Ovary (tissue), 9 donors: ENCODE data around the gene STAMBPL1. TPM values are rescaled to one million over a fixed set of nuclear protein-coding genes. Genes with fewer than 3 reads are reported as not detected.
A peak's percentile ranks its signal among the peaks of the same experiment; 100 is the strongest.

Experiments used
- DNase-seq, 5 donors: peaks; one replicate each; pipeline ENCODE4 v3.0.0-alpha.2; 2019 to 2020
- H3K27ac ChIP-seq, 2 donors: fragments of 200-600 bp; one replicate each; pipeline versions ENCODE4 v1.5.1 to v1.8.0; 2019 to 2022
- H3K27me3 ChIP-seq: fragments of 200-600 bp; one replicate; pipeline ENCODE4 v1.8.0; 2022
- H3K36me3 ChIP-seq: fragments of 200-600 bp; sonication (generic); one replicate; pipeline ENCODE4 v1.5.1; 2019
- H3K4me1 ChIP-seq: one replicate; pipeline ENCODE4 v1.8.1; 2013; ENCODE audit warnings: mild to moderate bottlenecking, moderate library complexity; ENCODE audit not compliant: insufficient read depth
- H3K4me3 ChIP-seq: fragments of 200-600 bp; sonication (generic); one replicate; pipeline ENCODE4 v1.5.1; 2017
- H3K9me3 ChIP-seq, 2 donors: fragments of 200-600 bp in 1 of 2; sonication (generic) in 1 of 2; one replicate each; pipeline versions ENCODE4 v1.5.1 to v1.8.1; 2013 to 2019; ENCODE audit warnings: mild to moderate bottlenecking in 1 of 2, moderate library complexity in 1 of 2
- CTCF ChIP-seq, 3 donors: fragments of 450-650 bp in 2 of 3; fragments of 200-600 bp in 1 of 3; IDR thresholded peaks; one replicate each; pipeline versions ENCODE4 v1.5.1 to v1.8.0; 2016 to 2022; ENCODE audit warnings: antibody characterized with exemption in 3 of 3, mild to moderate bottlenecking in 1 of 3
- EP300 ChIP-seq: sonication (generic); formaldehyde crosslinking; IDR thresholded peaks from one replicate; pipeline ENCODE4 v1.6.1; 2017; ENCODE audit warnings: antibody characterized with exemption
- POLR2A ChIP-seq: fragments of 450-650 bp; IDR thresholded peaks from one replicate; pipeline ENCODE4 v1.6.1; 2017; ENCODE audit warnings: antibody characterized with exemption, mild to moderate bottlenecking, moderate library complexity
- WGBS, 3 donors: extraction: QIAGEN DNeasy Blood & Tissue Kit in 1 of 3; methylation state at CpG; one replicate each; pipeline versions ENCODE4 v1.1.5 to v1.1.7; 2013 to 2017; 5-methylcytosine and 5-hydroxymethylcytosine counted together
- intact Hi-C, 4 donors: fragments of 100-400 bp; cut with DNase I; formaldehyde crosslinking; loops; one replicate each; pipeline versions ENCODE4 v1.11.0 to v1.15.1; 2022 to 2023
- polyA plus RNA-seq, 2 donors: library from polyadenylated mRNA; stranded (reverse); fragments of 200-250 nt in 1 of 2; fragments of 350-450 nt in 1 of 2; fragmentation: Illumina TruSeq in 1 of 2; extraction: RNeasy Lipid Tissue Mini Kit (QIAGEN cat#74804) in 1 of 2; gene quantifications; one replicate each; pipeline ENCODE4 v1.2.3, GENCODE V29; 2013 to 2014
- total RNA-seq, 7 donors: library from RNA; depleted of rRNA in 2 of 7; stranded (reverse); fragments of >200 nt in 2 of 7; fragmentation: NEBNext Ultra II Directional in 3 of 7; extraction: Animal tissue kit (Norgen Biotek cat#: 25700) in 3 of 7; gene quantifications; one replicate each; pipeline versions ENCODE4 v1.1.0 to v1.2.4, GENCODE V29; 2016 to 2023
- donor health status: DM: no; HTN: no; CAD: no; lungs with moderate emphysema.
- donor health status: DM: no; HTN: no; CAD: no.
- donor health status: Bipolar disorder and iron deficiency.
- donor health status: DM: yes; HTN: yes; CAD: no.
- donor health status: DM: no; HTN: no; CAD: no.
- donor health status: DM: yes; HTN: yes; CAD: no.

Gene STAMBPL1
- total and polyA plus RNA-seq, 9 donors = 7.9 to 39.6 (median 14.4) TPM

GRCh38 chr10:88883448-88883809, 3.4 kb downstream of the STAMBPL1 start:
- Histone ChIP-seq H3K4me1 (peaks cover 11% of the 10 kb centered on the region), H3K4me3 (no peak overlapping the region), H3K27me3 (no peaks in the 10 kb centered on the region), H3K9me3 (no peaks in the 10 kb centered on the region), H3K27ac (peak overlapping the region in 1 of 2 donors; percentile 93), H3K36me3 (no peaks in the 10 kb centered on the region)
- WGBS, 3 donors = 52 to 65% (median 53%) methylated on average over 2 of the region's 2 CpGs
- intact Hi-C loops = loop anchor here in 3 of 4 donors (5.0 kb wide), 3 partner anchors 39 to 49 kb away; no protein-coding TSS in a partner anchor
- TF ChIP-seq POLR2A = no peak
- TF ChIP-seq EP300 = no peak
- no peak for TF ChIP-seq CTCF (IDR thresholded peaks at IDR 0.05)
- DNase-seq = no peak

- Histone ChIP-seq H3K36me3 (no peaks in the 10 kb centered on the region), H3K4me3 (no peak overlapping the region), H3K9me3 (no peaks in the 10 kb centered on the region), H3K4me1 (peaks cover 11% of the 10 kb centered on the region), H3K27me3 (no peaks in the 10 kb centered on the region), H3K27ac (no peak overlapping the region)
- no peak for DNase-seq
- intact Hi-C loops = no loop called here
- TF ChIP-seq POLR2A = no peak
- TF ChIP-seq CTCF (IDR thresholded peaks at IDR 0.05) = no peak
- TF ChIP-seq EP300 = no peak
Measured at GRCh38 chr10:88886557-88886956, 6.5 kb downstream of the STAMBPL1 start.

- no peak for TF ChIP-seq POLR2A
- TF ChIP-seq CTCF (IDR thresholded peaks at IDR 0.05) = no peak
- no peaks in the 10 kb centered on the region for H3K36me3 ChIP-seq
- no peak for DNase-seq
- H3K4me3 ChIP-seq = no peak overlapping the region
- no peaks in the 10 kb centered on the region for H3K27me3 ChIP-seq
- peaks cover 10% of the 10 kb centered on the region for H3K4me1 ChIP-seq
- intact Hi-C loops = no loop called here
- H3K9me3 ChIP-seq = no peaks in the 10 kb centered on the region
- no peak overlapping the region for H3K27ac ChIP-seq
Measured at GRCh38 chr10:88888810-88889445, 8.9 kb downstream of the STAMBPL1 start.

- Histone ChIP-seq H3K9me3 (no peaks in the 10 kb centered on the region), H3K27ac (no peak overlapping the region), H3K27me3 (no peaks in the 10 kb centered on the region), H3K4me3 (no peak overlapping the region), H3K4me1 (peaks cover 8% of the 10 kb centered on the region), H3K36me3 (no peaks in the 10 kb centered on the region)
- TF ChIP-seq EP300 = no peak
- no peak for TF ChIP-seq CTCF (IDR thresholded peaks at IDR 0.05)
- TF ChIP-seq POLR2A = no peak
- 91 to 98% (median 95%) methylated on average over 1 of the region's 1 CpG for WGBS, 3 donors
- intact Hi-C loops = no loop called here
- DNase-seq = no peak
Measured at GRCh38 chr10:88889559-88890337, 9.7 kb downstream of the STAMBPL1 start.
